HEK293 (cell line): ENCODE data around the gene WDFY3.

Experiments
- CTCF ChIA-PET: fragments of 350-600 bp; formaldehyde crosslinking; extraction: SDS; loops from one replicate; lab custom pipeline; 2021; ENCODE audit warnings: antibody characterized with exemption; lab: Yijun Ruan, JAX
- POLR2A ChIA-PET: fragments of 300-600 bp; formaldehyde crosslinking; extraction: SDS; loops from one replicate; lab custom pipeline; 2020; ENCODE audit warnings: antibody characterized with exemption, inconsistent platforms; lab: Yijun Ruan, JAX
- H3K27ac ChIP-seq: fragments of 200-500 bp; sonication (Bioruptor generic); 2 replicates; pipeline ENCODE4 v1.5.1; 2014; ENCODE audit warnings: low read depth, low read length, control low read depth, inconsistent platforms; ENCODE audit errors: extremely low read depth
- H3K36me3 ChIP-seq, 2 experiments: fragments of 200-500 bp in 1 of 2; sonication (Bioruptor generic) in 1 of 2; 1 replicate in 1 of 2; 2 replicates in 1 of 2; pipeline ENCODE4 v1.5.1; 2014 to 2017; ENCODE audit warnings: inconsistent platforms in 2 of 2, low read length in 2 of 2; ENCODE audit not compliant: control insufficient read depth in 2 of 2, insufficient read depth in 1 of 2
- H3K4me1 ChIP-seq: fragments of 200-500 bp; sonication (Bioruptor generic); 2 replicates; pipeline ENCODE4 v1.5.1; 2014; ENCODE audit warnings: mild to moderate bottlenecking, low read length, inconsistent platforms; ENCODE audit not compliant: control insufficient read depth, insufficient read depth
- H3K4me3 ChIP-seq: 2 replicates; pipeline ENCODE4 v1.5.1; 2011; ENCODE audit warnings: low read depth, mild to moderate bottlenecking, control low read depth, low read length, moderate library complexity
- H3K9me3 ChIP-seq: fragments of 200-500 bp; sonication (Bioruptor generic); 2 replicates; pipeline ENCODE4 v1.5.1; 2014; ENCODE audit warnings: low read depth, low read length, inconsistent platforms; ENCODE audit not compliant: control insufficient read depth, insufficient read depth
- AEBP2 ChIP-seq: fragments of 450-650 bp; formaldehyde crosslinking; IDR thresholded peaks from 2 replicates; pipeline ENCODE4 v1.5.1; 2016; ENCODE audit warnings: missing biosample characterization, missing genetic modification characterization, borderline replicate concordance
- FEZF1 ChIP-seq: fragments of 450-650 bp; formaldehyde crosslinking; IDR thresholded peaks from 2 replicates; pipeline ENCODE4 v1.5.1; 2016; ENCODE audit warnings: missing biosample characterization, missing genetic modification characterization
- INSM2 ChIP-seq: fragments of 450-650 bp; formaldehyde crosslinking; IDR thresholded peaks from 2 replicates; pipeline ENCODE4 v1.5.1; 2016; ENCODE audit warnings: missing biosample characterization, missing genetic modification characterization
- MEIS1 ChIP-seq: sonication (generic); formaldehyde crosslinking; IDR thresholded peaks from 2 replicates; pipeline ENCODE4 v1.8.1; 2022; ENCODE audit warnings: missing genetic modification reagents, mild to moderate bottlenecking, borderline replicate concordance
- MZF1 ChIP-seq: fragments of 450-650 bp; formaldehyde crosslinking; IDR thresholded peaks from 2 replicates; pipeline ENCODE4 v1.5.1; 2017; ENCODE audit warnings: missing biosample characterization, missing genetic modification characterization, borderline replicate concordance
- PRDM1 ChIP-seq: fragments of 450-650 bp; formaldehyde crosslinking; IDR thresholded peaks from 2 replicates; pipeline ENCODE4; 2016; ENCODE audit warnings: missing biosample characterization, missing genetic modification characterization
- TRIM28 ChIP-seq: IDR thresholded peaks from 2 replicates; pipeline ENCODE4 v1.6.1; 2011; ENCODE audit warnings: low read length, control low read depth, borderline replicate concordance
- ZBTB1 ChIP-seq: fragments of 450-650 bp; formaldehyde crosslinking; IDR thresholded peaks from 2 replicates; pipeline ENCODE4 v1.5.1; 2016; ENCODE audit warnings: missing biosample characterization, missing genetic modification characterization
- ZBTB21 ChIP-seq: fragments of 450-650 bp; formaldehyde crosslinking; IDR thresholded peaks from 2 replicates; pipeline ENCODE4 v1.5.1; 2017; ENCODE audit warnings: missing biosample characterization, missing genetic modification characterization
- ZNF112 ChIP-seq: fragments of 450-650 bp; formaldehyde crosslinking; IDR thresholded peaks from 2 replicates; pipeline ENCODE4 v1.5.0; 2017; ENCODE audit warnings: missing biosample characterization, missing genetic modification characterization
- ZNF148 ChIP-seq: fragments of 450-650 bp; formaldehyde crosslinking; IDR thresholded peaks from 2 replicates; pipeline ENCODE4 v1.5.0; 2017; ENCODE audit warnings: missing biosample characterization, missing genetic modification characterization, borderline replicate concordance
- ZNF266 ChIP-seq: fragments of 450-650 bp; formaldehyde crosslinking; IDR thresholded peaks from 2 replicates; pipeline ENCODE4 v1.5.1; 2016; ENCODE audit warnings: missing biosample characterization, missing genetic modification characterization, low read depth
- ZNF292 ChIP-seq: fragments of 450-650 bp; formaldehyde crosslinking; IDR thresholded peaks from 2 replicates; pipeline ENCODE4 v1.5.1; 2016; ENCODE audit warnings: low read depth, missing biosample characterization, missing genetic modification characterization, borderline replicate concordance
- ZNF391 ChIP-seq: fragments of 450-650 bp; formaldehyde crosslinking; IDR thresholded peaks from 2 replicates; pipeline ENCODE4 v1.5.1; 2016; ENCODE audit warnings: low read depth, missing biosample characterization, missing genetic modification characterization, borderline replicate concordance
- ZNF488 ChIP-seq: fragments of 450-650 bp; formaldehyde crosslinking; IDR thresholded peaks from 2 replicates; pipeline ENCODE4 v1.5.1; 2016; ENCODE audit warnings: missing biosample characterization, missing genetic modification characterization
- ZNF530 ChIP-seq: fragments of 450-650 bp; formaldehyde crosslinking; IDR thresholded peaks from 2 replicates; pipeline ENCODE4 v1.5.1; 2016; ENCODE audit warnings: low read depth, missing biosample characterization, missing genetic modification characterization
- ZNF555 ChIP-seq: fragments of 450-650 bp; formaldehyde crosslinking; conservative IDR thresholded peaks from 2 replicates; pipeline ENCODE4 v1.5.1; 2017; ENCODE audit warnings: missing biosample characterization, mild to moderate bottlenecking, missing genetic modification characterization, inconsistent platforms
- ZNF704 ChIP-seq: fragments of 450-650 bp; formaldehyde crosslinking; IDR thresholded peaks from 2 replicates; pipeline ENCODE4 v1.5.1; 2016; ENCODE audit warnings: missing biosample characterization, missing genetic modification characterization
- ZSCAN5A ChIP-seq: fragments of 450-650 bp; formaldehyde crosslinking; IDR thresholded peaks from 2 replicates; pipeline ENCODE4 v1.5.1; 2016; ENCODE audit warnings: missing biosample characterization, missing genetic modification characterization

WDFY3 gene

GRCh38 chr4:84753321-84753972 lies 213.0 kb downstream of the WDFY3 start:
- CTCF ChIA-PET: interaction anchor here (4.2 kb wide), 1 partner anchor 217 kb away, joined by 32 read pairs; no protein-coding TSS in a partner anchor
- Histone ChIP-seq H3K27ac (no peak overlapping the region), H3K4me1 (no peaks in the 10 kb centered on the region), H3K9me3 (no peaks in the 10 kb centered on the region), H3K36me3 (peaks cover 4 to 69% of the 10 kb centered on the region in 2 experiments; a peak in 2 of 3 replicates), H3K4me3 (no peak overlapping the region)
- POLR2A ChIA-PET: no interaction called here
- TF ChIP-seq ZNF488 (no peak), ZNF704 (tag by site-specific recombination) (no peak), ZNF555 (no peak), ZBTB1 (tag by site-specific recombination) (no peak)
- TF ChIP-seq, all 188 proteins: peak for 0

GRCh38 chr4:84751707-84752106 lies 214.8 kb downstream of the WDFY3 start:
- TF ChIP-seq ZNF292 (tag by site-specific recombination) (no peak), FEZF1 (tag by site-specific recombination) (no peak), INSM2 (tag by site-specific recombination) (no peak), MEIS1 (CRISPR knock-in tag) (no peak), ZSCAN5A (tag by site-specific recombination) (no peak), ZBTB21 (no peak), AEBP2 (no peak), TRIM28 (no peak), MZF1 (no peak), PRDM1 (tag by site-specific recombination) (no peak), ZNF391 (tag by site-specific recombination) (no peak), ZNF266 (tag by site-specific recombination) (no peak), ZNF530 (no peak), ZNF148 (tag by site-specific recombination) (no peak), ZNF112 (tag by site-specific recombination) (no peak)
- ChIA-PET CTCF (interaction anchor here (4.2 kb wide), 1 partner anchor 219 kb away, joined by 32 read pairs; no protein-coding TSS in a partner anchor), POLR2A (no interaction called here)
- H3K4me1 ChIP-seq: no peaks in the 10 kb centered on the region
- no peaks in the 10 kb centered on the region for H3K9me3 ChIP-seq
- H3K36me3 ChIP-seq: peaks cover 9 to 80% of the 10 kb centered on the region in 2 experiments
- no peak overlapping the region for H3K27ac ChIP-seq
- H3K4me3 ChIP-seq: no peak overlapping the region
